Neural progenitor cell (in vitro differentiated cells): ENCODE data around the gene IBTK.

Experiments
- CTCF ChIP-seq: fragments of 200-600 bp; sonication (generic); IDR thresholded peaks from 2 replicates; pipeline ENCODE4 v1.5.1; 2017; ENCODE audit warnings: antibody characterized with exemption, mild to moderate bottlenecking
- EZH2 ChIP-seq: fragments of 200-600 bp; sonication (generic); IDR thresholded peaks from 2 replicates; pipeline ENCODE4 v1.6.1; 2017; ENCODE audit warnings: antibody characterized with exemption, mild to moderate bottlenecking, moderate library complexity
- EZH2phosphoT487 ChIP-seq: fragments of 200-600 bp; sonication (generic); IDR thresholded peaks from 2 replicates; pipeline ENCODE4 v1.6.1; 2017; ENCODE audit warnings: antibody characterized with exemption

GRCh38 chr6:82143041-82143481 is 104.5 kb downstream of the IBTK start:
- no peak for TF ChIP-seq CTCF
- TF ChIP-seq EZH2, result no peak
- no peak for TF ChIP-seq EZH2phosphoT487
